Activated CD8-positive, alpha-beta memory T cell treated with anti-CD3 and anti-CD28 coated beads for 1 hour (primary cell): ENCODE results near the gene FAM83G.
A peak's percentile ranks its signal among the peaks of the same experiment; 100 is the strongest.
"Not testable (repeated sequence)": the region's sequence is repeated elsewhere in the genome, so short reads cannot be mapped to it uniquely, and the experiment has no call there.

Experiments
- DNase-seq, 2 donors: peaks; one replicate each; pipeline ENCODE4 v3.0.0-alpha.2; 2020; ENCODE audit warnings: low read depth in 1 of 2; ENCODE audit errors: extremely low read depth in 1 of 2

Gene FAM83G

GRCh38 chr17:19004421-19005136, at the start of gene FAM83G:
Gene FAM83G (minus strand): TSS chr17:19004764. CDS start chr17:19004041, 723 bp downstream.
- peak; percentile 73 to 86 for DNase-seq

DNA sequence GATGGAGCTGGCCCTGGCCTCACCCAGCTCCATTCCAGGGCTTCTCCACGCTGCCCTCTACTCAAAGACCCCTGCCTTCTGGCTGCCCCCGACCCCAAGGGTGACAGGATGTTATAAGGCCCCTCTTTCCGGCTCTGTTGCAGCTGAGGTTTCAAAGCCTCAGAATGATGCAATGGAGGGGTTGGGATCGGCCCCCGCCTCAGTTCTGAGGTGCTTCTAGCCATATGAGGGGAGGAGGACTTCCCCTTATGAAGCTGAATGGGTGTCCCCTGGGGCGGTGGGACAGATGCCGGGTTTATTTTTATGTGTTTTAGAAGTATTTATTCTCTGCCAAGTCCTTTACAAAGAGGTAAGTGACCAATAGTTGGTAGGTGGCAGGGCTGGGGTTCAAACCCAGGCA, 44.3 kb upstream of the FAM83G start:
- DNase-seq = not testable (repeated sequence)

DNA sequence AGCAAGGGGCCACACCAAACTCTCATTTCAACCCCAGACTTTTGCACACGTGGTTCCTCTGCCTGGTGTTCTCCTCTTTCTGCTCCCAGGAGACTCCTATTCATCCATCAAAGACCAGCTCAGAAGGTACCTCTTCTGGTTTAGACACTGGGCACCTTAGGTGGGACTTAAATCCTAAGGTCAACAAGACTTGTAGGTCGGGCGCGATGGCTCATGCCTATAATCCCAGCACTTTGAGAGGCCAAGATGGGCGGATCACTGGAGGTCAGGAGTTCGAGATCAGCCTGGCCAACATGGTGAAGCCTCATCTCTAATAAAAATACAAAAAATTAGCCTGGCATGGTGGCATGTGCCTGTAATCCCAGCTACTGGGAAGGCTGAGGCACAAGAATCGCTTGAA, 42.9 kb upstream of the FAM83G start:
- not testable (repeated sequence) for DNase-seq

DNA sequence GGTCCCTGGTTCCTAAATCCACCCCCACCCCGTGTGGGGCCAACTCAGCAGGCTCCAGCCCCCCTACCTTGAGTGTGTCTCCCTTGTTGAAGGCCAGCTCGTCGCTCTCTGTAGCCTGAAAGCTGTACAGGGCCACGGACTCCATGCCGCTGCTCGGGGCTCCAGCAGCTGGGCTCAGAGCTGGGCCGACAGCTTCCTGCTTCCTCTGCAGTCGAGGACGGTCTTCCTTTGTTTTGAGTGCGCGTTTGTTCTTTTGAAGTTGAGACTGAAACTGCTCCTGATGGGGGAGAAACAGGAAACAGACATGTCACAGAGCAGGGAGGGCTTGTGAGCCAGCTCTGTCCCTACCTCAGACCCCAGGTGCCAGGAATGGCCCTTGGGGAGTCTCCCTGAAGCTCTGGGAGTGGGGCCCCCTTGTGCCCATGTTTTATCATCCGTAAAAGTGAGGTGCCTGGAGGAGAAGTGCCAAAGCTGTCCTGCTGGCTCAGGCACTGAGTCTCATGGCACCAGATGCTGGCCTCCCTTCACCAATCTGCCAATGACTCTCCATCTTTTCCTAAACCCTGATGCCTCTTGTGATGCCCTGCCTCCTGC, 42.3 kb upstream of the FAM83G start, which contains the start of gene GRAP:
Gene GRAP, minus strand, starts transcription at position 176 of the 594 bp plus-strand sequence. Its CDS starts 31 bp downstream, at position 145.
- not testable (repeated sequence) for DNase-seq

GRCh38 chr17:19044643-19045042, 40.1 kb upstream of the FAM83G start:
- DNase-seq = not testable (repeated sequence)

DNA sequence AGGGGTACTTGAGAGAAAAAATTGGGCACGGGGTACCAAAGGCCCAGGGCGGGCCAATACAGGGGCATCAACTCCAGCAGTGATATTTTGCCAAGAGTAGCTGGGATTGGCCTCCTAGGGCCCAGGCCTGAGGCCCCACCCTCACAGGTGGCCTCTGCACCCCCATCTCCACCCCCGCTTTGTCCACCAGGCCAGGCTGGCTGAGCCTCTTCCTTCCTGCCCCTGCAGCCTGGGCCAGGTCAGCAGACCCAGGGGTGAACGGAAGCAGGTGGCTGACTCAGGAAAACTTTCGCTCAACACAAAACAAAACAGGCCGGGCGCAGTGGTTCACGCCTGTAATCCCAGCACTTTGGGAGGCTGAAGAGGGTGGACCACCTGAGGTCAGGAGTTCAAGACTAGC, 38.5 kb upstream of the FAM83G start:
- not testable (repeated sequence) for DNase-seq

DNA sequence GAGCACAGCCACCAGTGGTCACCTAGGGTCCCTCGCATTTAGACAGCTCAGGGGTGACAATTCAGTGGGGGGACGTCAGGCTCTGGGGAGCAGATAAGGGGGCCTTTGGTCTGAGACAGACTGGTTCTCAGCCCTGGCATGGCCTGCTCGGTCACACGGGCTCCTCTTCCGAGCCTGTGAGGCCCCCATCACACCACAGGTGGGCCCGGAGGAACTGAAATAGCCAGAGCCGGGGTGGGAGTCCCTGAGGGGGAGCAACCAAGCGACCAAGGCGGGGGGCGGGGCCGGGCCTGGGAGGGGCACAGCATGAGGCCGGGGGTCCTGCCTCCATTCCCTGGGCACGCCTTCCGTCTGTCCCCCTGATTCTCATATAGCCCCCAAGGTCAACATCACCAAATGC, 37.8 kb upstream of the FAM83G start:
- not testable (repeated sequence) for DNase-seq

GRCh38 chr17:19041871-19042270, 37.3 kb upstream of the FAM83G start:
- not testable (repeated sequence) for DNase-seq

GRCh38 chr17:19040350-19040749, 35.8 kb upstream of the FAM83G start:
- not testable (repeated sequence) for DNase-seq

DNA sequence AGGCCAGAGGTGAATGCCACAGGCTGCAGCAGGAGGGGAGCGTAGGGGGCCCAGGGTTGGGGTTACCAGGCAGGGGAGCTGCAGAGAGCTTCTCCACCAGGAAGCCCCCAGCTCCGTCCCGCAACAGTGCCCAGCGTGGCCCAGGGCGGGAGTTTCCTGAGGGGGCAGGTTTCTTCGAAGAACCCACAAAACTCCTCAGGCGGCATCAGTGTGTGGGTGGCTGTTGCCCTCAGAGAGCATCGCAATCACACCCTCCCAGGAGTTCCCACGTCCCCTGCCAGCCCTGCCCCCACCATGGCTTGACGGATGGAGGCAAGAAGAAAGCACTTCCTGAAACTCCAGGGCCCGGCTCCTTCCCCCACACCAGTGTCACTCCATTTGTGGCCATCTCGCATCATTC, 34.2 kb upstream of the FAM83G start:
- not testable (repeated sequence) for DNase-seq

- not testable (repeated sequence) for DNase-seq
Observed at GRCh38 chr17:19038007-19038406, 33.4 kb upstream of the FAM83G start.

- not testable (repeated sequence) for DNase-seq
Observed at GRCh38 chr17:19037547-19037946, 33.0 kb upstream of the FAM83G start.

DNA sequence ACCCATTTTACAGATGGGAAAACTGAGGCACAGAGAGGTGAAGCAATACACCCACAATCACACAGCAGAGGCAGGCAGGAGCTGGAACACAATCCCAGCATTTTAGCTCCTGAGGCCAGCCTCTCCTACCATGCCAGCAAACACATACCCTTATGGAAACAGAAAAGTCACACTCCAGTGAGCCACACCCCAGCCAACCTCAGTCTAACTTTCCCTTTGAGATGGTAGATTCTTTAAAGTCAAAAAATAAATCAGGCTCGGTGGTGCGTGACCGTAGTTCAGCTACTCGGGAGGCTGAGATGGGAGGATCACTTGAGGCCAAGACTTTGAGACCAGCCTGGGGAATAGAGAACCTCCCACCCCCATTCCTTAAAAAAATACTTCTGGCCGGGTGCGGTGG, 31.6 kb upstream of the FAM83G start:
- not testable (repeated sequence) for DNase-seq

DNA sequence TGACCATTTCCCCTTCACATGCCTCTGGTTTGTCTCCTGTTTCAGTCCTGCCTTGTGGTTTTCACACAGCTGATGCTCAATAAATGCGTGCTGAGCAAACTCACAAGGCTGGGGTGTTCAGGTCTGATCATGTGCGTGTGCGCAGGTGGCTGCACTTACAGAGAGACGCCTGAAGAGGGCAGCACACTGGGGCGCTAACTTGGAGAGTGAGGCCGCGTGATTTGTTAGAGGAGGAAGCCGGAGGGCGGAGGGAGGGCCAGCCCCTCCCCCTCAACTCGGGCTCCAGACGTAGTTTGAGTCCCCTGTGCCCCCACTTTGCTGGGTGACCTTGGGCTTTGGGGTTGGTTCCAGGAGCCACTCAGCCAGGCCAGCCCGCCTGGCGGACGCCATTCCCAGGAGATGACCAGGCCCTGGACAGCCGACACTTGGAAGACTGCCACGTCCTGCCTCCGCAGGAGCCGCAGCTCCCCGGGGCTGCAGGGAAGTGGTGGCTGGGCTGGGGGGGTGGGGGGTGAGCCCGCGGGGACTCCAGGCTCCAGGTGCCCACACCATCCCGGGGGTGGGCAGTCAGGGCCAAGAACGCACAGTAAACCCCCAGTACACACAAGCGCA, 27.9 kb upstream of the FAM83G start:
- DNase-seq = not testable (repeated sequence)

DNA sequence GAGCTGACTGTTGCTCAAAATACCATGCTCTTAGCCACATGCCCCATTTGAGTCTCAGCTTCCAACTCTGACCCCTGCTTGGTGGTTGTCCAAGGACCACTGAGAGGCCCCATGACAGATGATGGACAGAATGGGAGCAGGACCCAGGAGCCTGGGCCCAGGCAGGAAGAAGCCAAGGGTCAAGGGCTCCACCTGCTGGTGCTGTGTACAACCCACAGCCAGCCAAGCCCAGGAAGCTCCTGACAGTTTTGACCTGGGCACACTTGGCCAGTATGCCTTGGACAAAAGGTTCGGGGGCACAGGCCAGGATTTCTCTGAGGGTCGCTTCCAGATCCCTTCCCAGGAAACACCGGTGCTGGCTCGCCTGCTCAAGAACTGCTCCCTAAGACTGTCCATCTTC, 27.2 kb upstream of the FAM83G start:
- DNase-seq = peak; percentile 14 to 27

GRCh38 chr17:19030771-19031449, 26.3 kb upstream of the FAM83G start:
- DNase-seq = not testable (repeated sequence)

GRCh38 chr17:19029740-19030139, 25.2 kb upstream of the FAM83G start:
- DNase-seq = not testable (repeated sequence)

DNA sequence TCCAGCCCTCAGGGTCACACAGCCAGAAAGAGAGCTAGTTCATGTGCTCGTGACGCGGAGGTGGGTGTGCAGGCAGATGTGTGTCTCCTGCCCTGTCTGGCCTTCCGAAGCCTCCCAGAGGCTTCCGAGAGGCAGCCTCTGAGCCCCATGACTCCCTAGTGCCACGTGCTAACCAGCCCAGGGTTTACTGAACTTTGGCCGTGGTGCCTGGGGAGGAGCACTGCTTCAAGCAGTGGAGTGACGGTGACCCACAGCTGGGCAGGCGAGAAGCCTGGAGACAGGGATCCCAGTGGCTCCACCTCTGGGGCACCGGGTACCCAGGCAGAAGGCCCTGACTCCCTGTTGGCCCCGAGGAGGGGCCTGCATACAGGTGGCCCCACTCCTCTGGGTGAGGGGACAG, 24.1 kb upstream of the FAM83G start:
- DNase-seq = not testable (repeated sequence)

DNA sequence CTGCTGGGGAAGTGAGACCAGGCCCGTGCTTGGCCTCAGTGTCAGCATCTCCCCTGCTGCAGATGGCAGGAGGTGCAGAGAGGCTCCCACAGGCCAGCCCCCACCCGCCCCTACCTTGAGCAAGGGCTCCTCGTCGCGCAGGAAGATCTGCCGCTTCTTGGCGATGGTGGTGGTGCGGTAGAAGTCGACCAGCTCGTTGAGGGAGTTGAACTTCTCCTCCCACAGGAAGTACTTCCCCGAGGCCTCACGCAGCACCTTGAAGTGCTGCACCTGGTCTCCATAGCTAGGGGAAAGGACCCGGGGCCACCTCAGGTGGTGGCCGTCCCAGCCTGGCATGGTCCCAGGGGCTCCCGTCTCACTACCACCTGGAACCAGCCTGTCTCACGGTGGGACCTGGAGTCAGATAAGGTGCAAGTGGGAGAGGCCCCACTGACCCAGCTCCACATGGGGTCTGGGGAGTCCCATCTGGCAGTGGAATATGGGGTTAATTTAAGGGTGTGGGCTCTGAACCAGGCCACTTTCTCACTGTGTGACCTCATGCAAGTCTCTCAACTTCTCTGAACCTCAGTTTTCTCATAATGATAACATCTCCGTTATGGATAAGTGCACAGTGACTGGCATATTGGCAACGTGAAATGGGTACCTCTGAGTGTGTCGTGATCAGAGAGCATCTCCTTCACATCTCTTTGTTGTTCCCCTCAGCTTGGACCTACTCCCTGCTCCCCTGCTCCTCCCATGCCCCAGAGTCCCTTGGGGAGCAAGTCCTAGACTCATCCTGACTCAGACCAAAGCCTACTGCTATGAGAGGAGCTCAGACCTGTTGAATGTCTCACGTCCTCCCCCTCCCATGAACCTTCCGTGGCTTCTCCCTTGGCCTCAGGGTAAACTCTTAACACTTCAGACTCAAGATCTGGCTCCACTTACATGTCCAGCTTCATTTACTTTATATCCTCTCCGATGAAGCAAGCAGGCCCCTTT, 19.8 kb upstream of the FAM83G start:
- DNase-seq = no peak
